Activated T-cell treated with anti-CD3 and anti-CD28 coated beads for 48 hours (primary cell): Measurements from ENCODE around the gene ABCC9.
"Not testable (repeated sequence)": the region's sequence is repeated elsewhere in the genome, so short reads cannot be mapped to it uniquely, and the experiment has no call there.

Experiments
- DNase-seq: peaks from one replicate; pipeline ENCODE4 v3.0.0-alpha.2; 2020; ENCODE audit warnings: low read depth

Gene ABCC9

GRCh38 chr12:21933656-21934055, 7.6 kb downstream of the ABCC9 start:
- DNase-seq = no peak

GRCh38 chr12:21929972-21930371, 11.3 kb downstream of the ABCC9 start:
- DNase-seq = not testable (repeated sequence)

- no peak for DNase-seq
These were observed 15.8 kb downstream of the ABCC9 start for GRCh38 chr12:21925296-21925913.

- DNase-seq = no peak
These were observed 19.8 kb downstream of the ABCC9 start for GRCh38 chr12:21921436-21921835.

- no peak for DNase-seq
These were observed 22.8 kb downstream of the ABCC9 start for GRCh38 chr12:21918456-21918855.

GRCh38 chr12:21913823-21914222, 27.4 kb downstream of the ABCC9 start:
- no peak for DNase-seq

- no peak for DNase-seq
These were observed 28.9 kb downstream of the ABCC9 start for GRCh38 chr12:21912318-21912717.

GRCh38 chr12:21911832-21912231, 29.4 kb downstream of the ABCC9 start:
- DNase-seq = no peak

- DNase-seq = no peak
These were observed 30.6 kb downstream of the ABCC9 start for GRCh38 chr12:21910657-21911056.

- no peak for DNase-seq
These were observed 33.0 kb downstream of the ABCC9 start for GRCh38 chr12:21907948-21908837.

- no peak for DNase-seq
These were observed 34.2 kb downstream of the ABCC9 start for GRCh38 chr12:21906919-21907493.

- DNase-seq = not testable (repeated sequence)
These were observed 41.7 kb downstream of the ABCC9 start for GRCh38 chr12:21899532-21899931.

- no peak for DNase-seq
These were observed 45.6 kb downstream of the ABCC9 start for GRCh38 chr12:21895651-21896050.

- no peak for DNase-seq
These were observed 46.2 kb downstream of the ABCC9 start for GRCh38 chr12:21894792-21895595.

- DNase-seq = no peak
These were observed 47.3 kb downstream of the ABCC9 start for GRCh38 chr12:21893924-21894323.

GRCh38 chr12:21892341-21892740, 48.9 kb downstream of the ABCC9 start:
- no peak for DNase-seq

- no peak for DNase-seq
These were observed 49.4 kb downstream of the ABCC9 start for GRCh38 chr12:21891751-21892217.

- no peak for DNase-seq
These were observed 52.9 kb downstream of the ABCC9 start for GRCh38 chr12:21888276-21888863.

- no peak for DNase-seq
These were observed 56.3 kb downstream of the ABCC9 start for GRCh38 chr12:21884936-21885335.

- no peak for DNase-seq
These were observed 58.6 kb downstream of the ABCC9 start for GRCh38 chr12:21882635-21883034.

- DNase-seq = no peak
These were observed 59.3 kb downstream of the ABCC9 start for GRCh38 chr12:21881965-21882364.

- no peak for DNase-seq
These were observed 61.9 kb downstream of the ABCC9 start for GRCh38 chr12:21879312-21879711.
